ENCODE measurements around the gene CDK6. TPM values are rescaled to one million over a fixed set of nuclear protein-coding genes. Genes with fewer than 3 reads are reported as not detected.
A peak's percentile ranks its signal among the peaks of the same experiment; 100 is the strongest.

Gene CDK6
- total and polyA plus RNA-seq, 2 experiments from 2014 or later = 7.4 to 23.7 TPM

DNA sequence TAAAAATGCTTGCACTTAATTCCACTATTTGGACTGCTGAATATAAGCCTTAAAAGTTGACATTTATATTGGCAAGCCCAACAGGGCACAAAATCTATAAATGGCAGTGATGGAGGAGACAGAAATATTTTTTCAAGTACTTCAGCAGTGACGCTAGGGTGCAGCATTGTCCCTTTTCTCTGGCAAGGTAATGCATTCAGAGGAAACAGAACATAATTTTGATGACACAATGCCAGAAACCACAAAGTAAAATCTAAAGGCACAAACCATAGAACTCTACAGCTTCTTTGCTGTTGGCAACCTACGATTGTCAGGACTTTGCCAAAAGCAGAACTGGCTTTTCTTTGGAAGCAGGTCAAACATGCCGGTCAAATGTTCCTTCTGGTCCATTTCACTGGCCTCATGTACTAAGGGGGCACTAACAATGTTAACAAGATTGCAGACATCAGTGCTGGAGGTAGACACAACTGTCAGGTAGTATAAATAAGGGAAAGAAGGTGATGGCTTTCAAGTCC, 215.3 kb downstream of the CDK6 start:
- no peak overlapping the region for H3K27ac Mint-ChIP-seq
- Histone ChIP-seq H3K27me3 (ENCODE audit: insufficient read depth) (no peaks in the 10 kb centered on the region), H3K4me3 (no peak overlapping the region), H3K27ac (ENCODE audit: low read depth) (no peak overlapping the region), H4K20me1 (replicated peaks; ENCODE audit: insufficient read depth) (no peaks in the 10 kb centered on the region), H3K9me2 (ENCODE audit: insufficient read depth) (no peaks in the 10 kb centered on the region), H3K79me2 (replicated peaks; ENCODE audit: insufficient read depth) (no peaks in the 10 kb centered on the region), H3K4me1 (ENCODE audit: insufficient read depth) (no peaks in the 10 kb centered on the region), H3K36me3 (ENCODE audit: insufficient read depth) (no peaks in the 10 kb centered on the region), H3K4me2 (no peak overlapping the region), H2AFZ (no peak overlapping the region), H3F3A (replicated peaks; ENCODE audit: low read depth) (no peaks in the 10 kb centered on the region)
- no peak overlapping the region for H3K4me3 Mint-ChIP-seq
- no peaks in the 10 kb centered on the region for H3K9me3 Mint-ChIP-seq
- H3K27me3 Mint-ChIP-seq (ENCODE audit: insufficient read depth, low read depth, poor library complexity) = no peaks in the 10 kb centered on the region
- ATAC-seq (peak; percentile 63), DNase-seq (ENCODE audit: low spot score) (peak; percentile 71)
- peaks cover 3% of the 10 kb centered on the region; the same call in 1 of the 3 replicates for H3K4me1 Mint-ChIP-seq
- no peaks in the 10 kb centered on the region for H3K36me3 Mint-ChIP-seq (ENCODE audit: low read depth)
- TF ChIP-seq NANOG (IDR thresholded peaks at IDR 0.05; ENCODE audit: borderline replicate concordance) (no peak), POLR2AphosphoS5 (IDR thresholded peaks at IDR 0.05; ENCODE audit: low read depth) (no peak), REST (IDR thresholded peaks at IDR 0.05; ENCODE audit: unreplicated experiment) (no peak), CREB1 (CRISPR knock-in tag; IDR thresholded peaks at IDR 0.05; ENCODE audit: low read depth) (no peak), ZNF114 (CRISPR knock-in tag; IDR thresholded peaks at IDR 0.05) (no peak), CTCF (conservative IDR thresholded peaks at IDR 0.05; ENCODE audit: low read depth in 2 of 2) (peak; percentile 84), JUNB (IDR thresholded peaks at IDR 0.05; ENCODE audit: unreplicated experiment) (no peak), EZH2 (IDR thresholded peaks at IDR 0.05; ENCODE audit: low read depth, unreplicated experiment) (no peak)

- no peak overlapping the region for H2AFZ ChIP-seq
- no peaks in the 10 kb centered on the region for H3K4me1 ChIP-seq (ENCODE audit: insufficient read depth)
- Mint-ChIP-seq H3K27me3 (ENCODE audit: insufficient read depth, low read depth, poor library complexity) (no peaks in the 10 kb centered on the region), H3K4me3 (no peak overlapping the region), H3K36me3 (ENCODE audit: low read depth) (no peaks in the 10 kb centered on the region), H3K4me1 (peaks cover 4% of the 10 kb centered on the region; the same call in 2 of the 3 replicates), H3K27ac (no peak overlapping the region), H3K9me3 (no peaks in the 10 kb centered on the region)
- peak; percentile 15 for DNase-seq (ENCODE audit: low spot score)
- H3K79me2 ChIP-seq (replicated peaks; ENCODE audit: insufficient read depth) = no peaks in the 10 kb centered on the region
- H3K36me3 ChIP-seq (ENCODE audit: insufficient read depth) = no peaks in the 10 kb centered on the region
- no peaks in the 10 kb centered on the region for H4K20me1 ChIP-seq (replicated peaks; ENCODE audit: insufficient read depth)
- H3K27me3 ChIP-seq (ENCODE audit: insufficient read depth) = no peaks in the 10 kb centered on the region
- no peaks in the 10 kb centered on the region for H3K9me2 ChIP-seq (ENCODE audit: insufficient read depth)
- no peak overlapping the region for H3K4me3 ChIP-seq
- H3K27ac ChIP-seq (ENCODE audit: low read depth) = no peak overlapping the region
- H3F3A ChIP-seq (replicated peaks; ENCODE audit: low read depth) = no peaks in the 10 kb centered on the region
- H3K4me2 ChIP-seq = no peak overlapping the region
- no peak; the same call in 2 of the 3 replicates for ATAC-seq
- TF ChIP-seq ZNF331 (CRISPR knock-in tag; IDR thresholded peaks at IDR 0.05; ENCODE audit: low read depth) = no peak
- 0 out of 4 replicates have a peak, but pooled peaks of 1 of the 2 experiments have one; percentile 7 for TF ChIP-seq CTCF (conservative IDR thresholded peaks at IDR 0.05; ENCODE audit: low read depth in 2 of 2)
Measured at GRCh38 chr7:92615861-92616260, 220.5 kb downstream of the CDK6 start.
